GM18951 (cell line): ENCODE measurements around the gene MLLT10.

Source experiments
- POLR2A ChIP-seq: IDR thresholded peaks from 4 replicates; pipeline ENCODE4 v1.6.1; 2011; ENCODE audit warnings: mild to moderate bottlenecking; ENCODE audit not compliant: insufficient read length, insufficient read depth; ENCODE audit errors: extremely low read depth
- in situ Hi-C: fragments of 300-500 bp; cut with MboI; formaldehyde crosslinking; loops from one replicate; pipeline ENCODE4 v1.12.0; 2022; ENCODE audit warnings: low sequenced_read_pairs, mixed read lengths, inconsistent platforms; ENCODE audit not compliant: unreplicated experiment

The MLLT10 gene

DNA sequence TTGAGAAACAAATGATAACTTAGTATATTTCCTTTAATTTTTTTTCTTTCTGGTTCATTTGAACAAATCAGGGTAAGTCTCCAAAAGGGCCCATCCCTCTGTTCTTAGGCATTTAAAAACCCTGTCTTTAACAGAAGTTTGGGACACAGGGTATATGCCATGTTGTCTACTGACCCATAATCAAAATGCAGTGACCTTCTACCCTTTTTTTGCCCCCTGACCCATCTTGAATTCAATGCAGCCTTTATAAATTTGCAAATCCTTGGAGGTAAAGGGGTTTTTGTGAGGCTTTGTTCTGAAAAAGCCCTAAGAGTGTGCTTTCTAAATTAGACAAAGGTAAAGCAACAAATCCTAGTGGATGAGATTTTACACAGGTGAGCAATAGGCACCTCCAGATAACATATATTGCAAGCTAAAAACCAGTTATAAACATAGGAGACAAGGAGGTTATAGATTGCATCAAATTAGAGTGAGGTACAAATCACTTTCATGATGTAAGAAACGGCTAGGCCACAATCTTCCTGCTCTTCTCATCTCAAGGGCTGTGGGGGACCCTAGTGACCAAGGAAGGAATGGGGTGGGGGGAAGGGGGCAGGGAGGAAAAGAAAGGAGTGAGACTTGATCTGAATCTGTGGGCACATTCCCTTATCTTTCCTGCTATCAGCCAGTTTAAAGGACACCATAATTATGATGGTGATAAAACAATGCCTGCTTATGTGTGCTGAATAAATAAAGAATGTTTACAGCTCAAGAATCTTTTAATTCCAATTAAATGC, 11.2 kb upstream of the MLLT10 start:
- in situ Hi-C loops, result no loop called here
- no peak for TF ChIP-seq POLR2A

DNA sequence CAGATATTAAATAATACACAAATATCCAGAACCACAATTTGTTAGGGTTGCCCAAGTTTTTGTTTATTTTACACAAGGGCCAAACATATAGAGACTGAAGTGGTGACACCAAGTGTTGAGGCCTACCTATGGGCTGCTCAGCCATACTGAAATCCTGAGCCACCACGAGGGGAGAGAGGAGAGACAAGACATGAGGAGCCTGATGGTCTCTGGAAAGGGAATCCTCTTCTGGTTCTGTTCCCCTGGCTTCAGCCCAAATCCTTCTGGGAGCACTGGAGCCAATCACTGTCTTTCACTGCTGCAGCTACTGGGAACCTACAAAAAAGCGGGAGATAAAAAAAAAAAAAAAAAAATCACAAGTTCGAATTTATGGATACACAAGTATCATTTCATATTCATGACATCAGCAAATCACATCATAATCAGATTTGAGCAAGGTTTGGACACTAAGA, 10.4 kb upstream of the MLLT10 start:
- in situ Hi-C loops, result no loop called here
- TF ChIP-seq POLR2A, result no peak

DNA sequence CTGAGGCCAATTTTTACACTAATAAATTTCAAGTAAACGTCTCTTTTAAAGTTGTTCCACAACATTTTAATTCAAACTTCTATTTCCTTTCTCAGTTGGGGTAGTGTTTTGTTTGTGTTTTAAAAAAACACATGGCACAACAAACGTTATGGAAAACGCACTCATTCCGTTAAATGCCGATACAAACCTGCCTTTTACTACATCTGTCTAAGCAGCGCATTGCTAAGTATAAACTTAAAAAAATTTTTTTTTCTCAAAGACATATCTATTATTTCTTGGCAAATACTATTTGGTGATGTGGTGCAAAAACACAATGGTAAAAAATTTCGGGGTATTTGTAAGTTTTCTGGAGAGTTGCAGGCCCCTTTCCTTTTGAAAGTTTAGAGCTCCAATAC, 9.9 kb upstream of the MLLT10 start:
- no peak for TF ChIP-seq POLR2A
- in situ Hi-C loops, result no loop called here

DNA sequence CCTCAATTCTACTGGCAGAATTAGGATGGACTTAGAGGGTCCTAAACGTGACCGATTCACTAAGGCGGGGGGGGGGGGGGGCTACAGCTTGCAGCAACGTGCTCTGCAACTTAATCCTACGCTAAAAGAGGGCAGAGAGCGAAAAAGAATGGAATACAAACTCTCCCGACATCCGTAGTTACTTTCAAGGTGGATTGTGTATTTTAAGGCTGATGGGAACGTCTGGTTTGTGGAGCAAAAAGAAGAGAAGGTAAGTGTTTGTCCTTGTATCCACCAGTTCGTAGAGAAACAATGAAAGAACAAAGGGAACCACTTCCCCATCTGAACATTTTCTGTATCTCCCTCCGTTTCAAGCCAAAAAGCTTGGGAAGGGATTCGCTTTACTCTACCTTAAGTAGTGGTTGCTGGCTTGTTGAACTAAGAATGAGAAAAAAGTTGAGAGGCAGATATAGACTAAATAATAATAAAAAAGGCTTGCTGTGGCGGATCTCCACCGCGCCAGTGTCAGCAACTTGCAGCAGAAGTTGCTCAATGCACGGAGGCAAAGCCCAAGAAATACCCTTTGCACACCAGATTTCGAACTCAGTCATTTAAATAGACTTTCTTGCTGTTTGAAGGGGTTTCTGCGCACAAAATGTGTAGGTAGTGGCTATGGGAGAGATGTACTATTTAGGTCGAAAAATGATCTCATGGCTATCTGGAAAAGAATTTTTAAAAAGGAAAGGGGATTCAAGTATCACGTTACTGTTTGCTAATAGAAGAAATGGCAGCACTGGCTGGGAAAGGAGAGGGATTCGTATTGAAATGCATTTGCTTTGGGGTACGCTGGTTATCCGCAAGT, 9.3 kb upstream of the MLLT10 start:
- in situ Hi-C loops, result no loop called here
- no peak for TF ChIP-seq POLR2A

DNA sequence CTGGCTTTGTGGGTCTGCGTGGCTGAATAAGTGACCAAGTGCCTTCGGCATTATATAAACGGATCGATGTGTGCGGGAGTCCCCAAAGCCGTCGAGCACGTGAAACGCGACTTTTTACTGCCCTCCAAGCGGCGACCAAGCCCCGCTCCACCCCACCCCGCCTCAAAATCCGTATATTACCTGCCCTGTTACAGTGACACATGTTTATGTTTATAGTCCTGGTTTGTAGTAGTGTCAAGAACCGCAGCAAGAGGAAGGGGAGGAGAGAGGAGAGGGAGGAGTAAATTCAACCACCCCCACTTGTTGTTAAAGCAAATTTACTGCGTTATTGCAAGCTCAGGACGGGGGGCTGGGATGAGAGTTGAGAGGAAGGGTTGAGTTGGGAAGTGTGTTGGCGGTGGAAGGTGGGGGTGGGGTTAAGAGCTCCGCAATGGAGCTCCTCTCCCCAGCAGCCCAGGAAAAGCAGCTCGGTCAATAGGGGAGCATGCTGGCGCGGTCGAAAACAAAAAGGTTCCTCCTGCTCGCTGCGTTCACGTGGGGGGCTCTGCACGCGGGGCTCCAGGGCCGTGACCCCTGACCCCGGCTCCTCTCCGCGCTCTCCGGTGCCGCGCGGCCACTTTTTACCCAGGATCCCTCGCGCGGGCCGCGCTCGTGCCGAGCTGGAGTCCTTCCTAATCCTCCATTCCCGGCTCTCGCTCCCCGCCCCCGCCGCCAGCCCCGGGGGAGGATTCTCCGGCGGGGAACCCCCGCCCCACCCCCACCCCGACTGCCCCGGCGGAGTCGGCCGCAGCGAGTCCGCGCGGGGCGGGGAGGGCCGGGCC, 8.5 kb upstream of the MLLT10 start, which contains the start of gene SKIDA1:
Gene SKIDA1 (minus strand): TSS at position 316 of the 821 bp plus-strand sequence. CDS start 7,860 bp downstream, outside the sequence.
- TF ChIP-seq POLR2A, result peak; percentile 53
- in situ Hi-C loops, result no loop called here

DNA sequence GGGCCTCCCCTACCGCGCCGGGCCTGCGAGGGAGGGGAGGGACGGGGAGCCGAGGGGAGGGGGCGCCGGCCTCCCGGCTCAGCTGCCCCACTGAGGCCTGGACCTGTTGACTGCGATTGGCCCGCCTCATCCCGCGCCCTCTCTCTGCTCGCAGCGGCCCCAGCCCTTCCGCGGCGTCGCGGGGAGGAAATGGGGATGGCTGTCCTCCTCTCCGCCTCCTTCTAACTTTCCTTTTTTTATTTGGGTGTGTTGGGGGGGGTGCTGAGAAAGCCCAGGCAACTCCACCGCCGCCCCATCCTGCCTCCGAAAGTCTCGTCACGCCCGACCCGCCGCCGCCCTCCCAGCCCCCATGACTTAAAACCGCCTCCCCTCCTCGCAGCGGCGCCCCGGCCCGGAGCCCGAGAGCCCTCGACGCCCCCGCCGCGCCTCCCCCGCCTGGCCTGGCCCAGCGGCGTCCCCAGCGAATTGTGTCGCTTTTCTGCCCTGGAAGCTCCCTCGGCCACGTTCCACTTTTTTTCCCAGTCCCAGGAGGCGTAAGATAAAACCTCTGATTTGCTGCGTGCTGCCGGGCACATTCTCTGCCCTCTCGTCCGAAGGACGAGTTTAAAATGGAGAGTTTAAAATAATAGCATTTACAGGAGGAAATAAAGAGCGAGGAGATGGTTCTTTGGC, 7.7 kb upstream of the MLLT10 start:
- TF ChIP-seq POLR2A, result peak; percentile 41
- in situ Hi-C loops, result no loop called here

DNA sequence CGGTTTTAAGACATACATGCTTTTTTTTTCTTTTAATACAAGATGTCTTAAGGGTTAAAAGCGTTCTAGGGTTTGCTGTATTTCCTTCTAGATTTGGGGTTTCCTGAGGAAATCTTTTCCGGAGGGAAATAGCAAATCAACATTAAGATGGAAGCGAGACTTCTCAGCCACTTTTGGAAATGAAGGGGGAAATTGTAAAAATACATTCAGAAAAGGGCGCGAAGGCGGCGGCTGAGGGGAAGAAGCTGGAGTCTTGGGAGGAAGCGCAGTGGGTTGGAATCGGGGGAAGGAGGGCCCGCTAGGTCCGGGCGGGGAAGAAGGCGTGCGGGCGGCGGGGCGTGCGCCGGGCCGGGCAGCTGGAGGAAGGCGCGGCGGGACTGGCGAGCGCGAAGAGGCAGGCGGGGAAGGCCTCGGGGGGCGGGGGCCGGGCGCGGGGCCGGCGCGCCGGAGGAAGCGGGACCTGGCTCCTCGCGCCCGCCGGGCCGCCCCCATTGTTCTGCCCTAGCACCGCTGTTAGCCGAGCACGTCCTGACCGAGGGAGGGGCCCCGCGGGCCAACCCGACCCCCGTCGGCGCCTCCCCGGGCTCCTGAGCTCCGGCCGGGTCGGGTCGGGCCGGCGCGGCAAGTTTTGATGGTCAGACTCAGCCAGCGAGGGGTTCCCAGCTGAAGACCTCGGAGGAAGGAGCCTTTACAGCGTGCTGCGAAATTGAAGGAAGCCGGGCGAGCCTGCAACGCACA, 7.0 kb upstream of the MLLT10 start:
- TF ChIP-seq POLR2A, result peak; percentile 43
- in situ Hi-C loops, result no loop called here

DNA sequence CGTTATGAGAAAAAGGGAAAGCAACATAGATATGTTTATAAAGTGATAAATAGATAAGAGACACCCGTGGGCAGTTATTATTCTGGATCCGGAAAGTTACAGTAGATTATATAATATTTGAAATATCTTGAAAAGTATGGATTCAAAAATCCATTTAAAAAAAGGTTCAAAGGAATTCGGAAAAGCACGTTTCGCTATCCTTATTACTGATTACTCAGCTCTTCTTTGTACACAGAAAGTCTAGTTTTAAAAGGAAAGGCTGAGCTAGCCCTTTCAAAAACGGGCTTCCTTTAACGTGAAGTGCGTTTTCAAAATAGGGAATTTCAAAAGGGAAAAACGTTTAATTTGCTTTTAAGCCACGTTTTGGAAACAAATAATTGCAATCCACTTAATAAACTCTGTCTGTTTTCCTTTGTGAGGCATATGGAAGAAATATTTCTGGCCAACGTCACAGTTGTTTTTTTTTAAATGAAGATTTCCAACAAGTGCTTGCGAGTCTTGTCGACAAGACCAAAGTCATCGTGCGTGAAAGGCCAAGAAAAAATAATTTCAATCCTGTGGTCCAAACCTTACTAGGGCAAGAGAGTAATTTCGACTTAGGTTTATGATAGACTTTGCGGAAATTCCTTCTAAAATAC, 6.3 kb upstream of the MLLT10 start:
- in situ Hi-C loops, result no loop called here
- TF ChIP-seq POLR2A, result no peak

DNA sequence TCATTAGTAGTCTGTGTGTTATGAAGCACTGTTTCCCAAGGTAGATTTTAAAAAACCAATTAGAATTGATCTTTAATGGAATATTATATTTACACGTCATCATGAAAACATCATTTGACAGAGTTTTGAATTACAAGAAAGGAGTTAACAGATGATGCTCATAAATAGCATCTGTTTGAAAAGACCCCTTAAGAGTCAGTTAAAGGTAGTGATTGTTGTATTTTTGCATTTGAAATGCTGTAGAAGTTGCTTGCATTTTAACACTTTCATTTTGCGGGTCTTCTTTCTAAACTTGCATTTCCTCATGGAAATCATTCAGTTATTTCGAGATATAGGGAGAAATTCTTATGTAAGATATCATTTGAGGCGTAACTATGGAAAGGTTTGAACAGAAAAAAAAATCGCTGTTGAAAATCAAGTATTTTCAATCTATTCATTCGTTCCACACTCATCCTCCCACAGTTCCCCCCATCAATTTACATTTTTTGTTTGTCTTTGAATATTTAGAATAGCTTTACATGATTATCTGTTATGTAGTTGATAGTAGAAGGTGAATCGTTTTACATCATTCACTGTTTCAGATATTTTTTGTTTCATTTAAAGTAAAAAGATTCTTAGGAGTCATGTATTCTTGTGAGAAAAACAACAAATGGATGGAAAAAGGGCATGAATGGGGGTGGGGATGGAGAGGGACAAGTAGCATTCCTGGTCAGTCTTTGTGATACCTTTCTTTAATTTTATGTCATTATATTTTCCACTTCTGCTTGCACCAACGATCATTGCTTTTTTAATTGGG, 5.6 kb upstream of the MLLT10 start:
- no peak for TF ChIP-seq POLR2A
- in situ Hi-C loops, result no loop called here

DNA sequence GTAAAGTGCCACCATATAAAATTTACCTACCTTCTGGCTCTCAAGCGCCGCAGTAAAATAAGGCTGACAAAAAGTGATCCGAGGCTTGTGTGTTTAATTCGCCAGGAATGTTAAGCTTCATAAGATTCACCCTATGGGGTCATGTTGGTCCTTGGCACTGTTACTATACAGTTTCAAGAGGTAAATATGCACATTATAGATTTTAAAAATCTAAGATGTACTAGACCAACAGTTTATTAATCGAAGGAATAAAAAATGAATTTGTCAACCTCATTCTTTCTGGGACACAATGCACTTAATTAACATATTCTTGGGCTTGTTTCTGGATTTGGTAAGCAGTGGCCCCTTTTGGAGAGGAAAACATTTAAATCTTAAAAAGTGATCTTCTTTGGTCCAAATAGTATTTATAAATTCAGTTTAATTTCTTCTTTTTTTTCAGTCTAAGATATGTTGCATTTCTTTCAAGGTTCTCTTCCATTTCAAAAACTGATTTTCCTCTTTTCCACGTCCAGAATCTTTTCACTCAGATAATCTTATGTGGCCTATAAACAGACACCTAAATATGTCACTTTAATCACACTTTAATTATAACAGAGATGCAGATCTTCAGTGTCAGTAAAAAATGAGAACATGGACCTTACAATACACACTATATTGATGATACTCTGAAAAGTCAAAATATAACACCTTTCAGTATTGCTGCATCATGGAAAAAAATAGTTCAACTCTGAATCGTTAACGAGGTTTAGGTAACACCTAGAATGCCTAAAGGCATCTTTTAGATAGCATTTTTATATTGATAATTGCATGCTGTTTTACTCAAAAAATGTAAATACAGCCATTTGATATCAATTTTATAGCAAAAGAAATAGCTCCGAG, 4.8 kb upstream of the MLLT10 start:
- in situ Hi-C loops, result no loop called here
- no peak for TF ChIP-seq POLR2A

DNA sequence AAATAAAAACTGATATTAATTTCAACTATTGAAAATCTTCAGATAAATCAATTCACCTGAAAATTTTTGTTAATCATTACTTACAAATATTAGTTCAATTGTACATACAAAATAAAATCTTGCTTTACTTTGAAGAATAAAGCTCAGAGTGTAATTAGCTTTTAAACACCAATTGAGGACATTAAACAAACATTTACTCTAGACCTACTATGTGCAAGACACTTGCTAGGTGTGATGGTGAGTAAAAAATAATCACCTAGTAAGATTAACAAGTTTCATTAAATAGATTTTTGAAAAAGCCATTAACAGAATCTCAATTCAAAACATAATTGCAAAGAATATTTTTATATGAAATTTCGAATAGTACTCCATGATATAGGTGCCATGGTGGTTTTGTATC, 3.9 kb upstream of the MLLT10 start:
- TF ChIP-seq POLR2A, result no peak
- in situ Hi-C loops, result no loop called here
